SU-DHL-6 (cell line): Measurements from ENCODE around the gene AREG.

Experiments used
- H2AFZ ChIP-seq: fragments of 200-600 bp; sonication (generic); 2 replicates; pipeline ENCODE4 v1.6.1; 2014; ENCODE audit warnings: low read depth, mild to moderate bottlenecking, moderate library complexity, mixed read lengths, antibody characterized with exemption, low read length; ENCODE audit not compliant: severe bottlenecking
- H3F3A ChIP-seq: fragments of 200-600 bp; shearing (Covaris generic); 2 replicates; pipeline ENCODE4 v1.6.0; 2016; ENCODE audit warnings: antibody characterized with exemption, mild to moderate bottlenecking; ENCODE audit not compliant: insufficient read depth
- H3K27ac ChIP-seq: fragments of 200-600 bp; sonication (generic); 2 replicates; pipeline ENCODE4 v1.5.1; 2016; ENCODE audit warnings: low read depth, mild to moderate bottlenecking, low read length, moderate library complexity, mixed read lengths
- H3K27me3 ChIP-seq: fragments of 200-600 bp; sonication (generic), shearing (Covaris generic); 2 replicates; pipeline ENCODE4 v1.6.0; 2014; ENCODE audit warnings: mild to moderate bottlenecking, low read length
- H3K36me3 ChIP-seq: fragments of 200-600 bp; sonication (generic); 2 replicates; pipeline ENCODE4 v1.6.1; 2014; ENCODE audit warnings: mild to moderate bottlenecking, low read length, mixed read lengths
- H3K4me2 ChIP-seq: fragments of 300-600, 200-600 bp; shearing (Covaris generic), sonication (generic); 2 replicates; pipeline ENCODE4 v1.6.0; 2014; ENCODE audit warnings: low read length, low read depth, mild to moderate bottlenecking; ENCODE audit not compliant: poor library complexity, severe bottlenecking
- H3K4me3 ChIP-seq: fragments of 200-600 bp; sonication (generic); 2 replicates; pipeline ENCODE4 v1.5.1; 2014; ENCODE audit warnings: antibody characterized with exemption, low read length, mild to moderate bottlenecking, mixed read lengths; ENCODE audit not compliant: insufficient read depth, poor library complexity, severe bottlenecking
- H3K79me2 ChIP-seq: fragments of 200-600 bp; sonication (generic); 2 replicates; pipeline ENCODE4 v1.6.1; 2014; ENCODE audit warnings: mild to moderate bottlenecking, low read length, moderate library complexity; ENCODE audit not compliant: insufficient read depth
- H3K9ac ChIP-seq: fragments of 200-600 bp; sonication (generic); 2 replicates; pipeline ENCODE4 v1.7.0; 2014; ENCODE audit warnings: mild to moderate bottlenecking, low read length
- H3K9me2 ChIP-seq: fragments of 200-600 bp; sonication (generic); replicated peaks from 2 replicates; pipeline ENCODE4 v1.6.1; 2014; ENCODE audit warnings: low read length; ENCODE audit not compliant: insufficient read depth
- H3K9me3 ChIP-seq: fragments of 200-600 bp; sonication (generic); 2 replicates; pipeline ENCODE4 v1.6.1; 2014; ENCODE audit warnings: low read length, mixed read lengths; ENCODE audit not compliant: insufficient read depth
- H4K20me1 ChIP-seq: fragments of 200-600 bp; sonication (generic); 2 replicates; pipeline ENCODE4 v1.6.1; 2014; ENCODE audit warnings: low read depth, mild to moderate bottlenecking, antibody characterized with exemption, low read length, moderate library complexity, mixed read lengths
- CTCF ChIP-seq: fragments of 200-600 bp; sonication (generic); IDR thresholded peaks from one replicate; pipeline ENCODE4 v1.5.1; 2017; ENCODE audit warnings: antibody characterized with exemption, mild to moderate bottlenecking, low read length, moderate library complexity; ENCODE audit not compliant: insufficient read depth, poor library complexity, severe bottlenecking
- EZH2phosphoT487 ChIP-seq: fragments of 200-600 bp; sonication (generic), shearing (Covaris generic); conservative IDR thresholded peaks from 2 replicates; pipeline ENCODE4 v1.6.1; 2018; ENCODE audit warnings: mild to moderate bottlenecking, antibody characterized with exemption, low read length, moderate library complexity, mixed read lengths

AREG gene

GRCh38 chr4:74437866-74438265 is 7.1 kb upstream of the AREG start:
- Histone ChIP-seq H3K4me3 (no peak overlapping the region), H3K79me2 (no peaks in the 10 kb centered on the region), H3F3A (no peaks in the 10 kb centered on the region), H3K9ac (no peak overlapping the region), H3K36me3 (no peaks in the 10 kb centered on the region), H3K9me2 (no peaks in the 10 kb centered on the region), H3K27me3 (no peaks in the 10 kb centered on the region), H2AFZ (no peak overlapping the region), H3K4me2 (no peak overlapping the region), H4K20me1 (no peaks in the 10 kb centered on the region), H3K27ac (no peak overlapping the region), H3K9me3 (no peaks in the 10 kb centered on the region)
- TF ChIP-seq EZH2phosphoT487 = no peak
- no peak for TF ChIP-seq CTCF

GRCh38 chr4:74438661-74439060 is 6.3 kb upstream of the AREG start:
- no peaks in the 10 kb centered on the region for H3K9me3 ChIP-seq
- H2AFZ ChIP-seq = no peak overlapping the region
- no peaks in the 10 kb centered on the region for H4K20me1 ChIP-seq
- no peaks in the 10 kb centered on the region for H3K79me2 ChIP-seq
- H3F3A ChIP-seq = no peaks in the 10 kb centered on the region
- H3K9me2 ChIP-seq = no peaks in the 10 kb centered on the region
- no peak overlapping the region for H3K9ac ChIP-seq
- H3K4me2 ChIP-seq = no peak overlapping the region
- no peaks in the 10 kb centered on the region for H3K36me3 ChIP-seq
- TF ChIP-seq EZH2phosphoT487 (no peak), CTCF (no peak)
- H3K4me3 ChIP-seq = no peak overlapping the region
- H3K27me3 ChIP-seq = no peaks in the 10 kb centered on the region
- no peak overlapping the region for H3K27ac ChIP-seq

- no peak overlapping the region for H2AFZ ChIP-seq
- no peak overlapping the region for H3K9ac ChIP-seq
- H3K4me2 ChIP-seq = no peak overlapping the region
- no peaks in the 10 kb centered on the region for H3F3A ChIP-seq
- H3K9me3 ChIP-seq = no peaks in the 10 kb centered on the region
- H4K20me1 ChIP-seq = no peaks in the 10 kb centered on the region
- H3K79me2 ChIP-seq = no peaks in the 10 kb centered on the region
- H3K9me2 ChIP-seq = no peaks in the 10 kb centered on the region
- no peak overlapping the region for H3K27ac ChIP-seq
- H3K36me3 ChIP-seq = no peaks in the 10 kb centered on the region
- no peaks in the 10 kb centered on the region for H3K27me3 ChIP-seq
- TF ChIP-seq EZH2phosphoT487 (no peak), CTCF (no peak)
- no peak overlapping the region for H3K4me3 ChIP-seq
These were observed 5.0 kb upstream of the AREG start for GRCh38 chr4:74439952-74440351.

GRCh38 chr4:74440356-74440755 is 4.6 kb upstream of the AREG start:
- no peaks in the 10 kb centered on the region for H4K20me1 ChIP-seq
- no peaks in the 10 kb centered on the region for H3K79me2 ChIP-seq
- H3F3A ChIP-seq = no peaks in the 10 kb centered on the region
- no peak overlapping the region for H3K4me3 ChIP-seq
- no peaks in the 10 kb centered on the region for H3K9me2 ChIP-seq
- H3K9me3 ChIP-seq = no peaks in the 10 kb centered on the region
- no peaks in the 10 kb centered on the region for H3K27me3 ChIP-seq
- H3K9ac ChIP-seq = no peak overlapping the region
- no peak overlapping the region for H3K27ac ChIP-seq
- no peak overlapping the region for H3K4me2 ChIP-seq
- TF ChIP-seq EZH2phosphoT487 = no peak
- TF ChIP-seq CTCF = no peak
- no peak overlapping the region for H2AFZ ChIP-seq
- H3K36me3 ChIP-seq = no peaks in the 10 kb centered on the region
